ENCODE data around the gene LRRC63.
"Not testable (repeated sequence)": the region's sequence is repeated elsewhere in the genome, so short reads cannot be mapped to it uniquely, and the experiment has no call there.

Gene LRRC63

DNA sequence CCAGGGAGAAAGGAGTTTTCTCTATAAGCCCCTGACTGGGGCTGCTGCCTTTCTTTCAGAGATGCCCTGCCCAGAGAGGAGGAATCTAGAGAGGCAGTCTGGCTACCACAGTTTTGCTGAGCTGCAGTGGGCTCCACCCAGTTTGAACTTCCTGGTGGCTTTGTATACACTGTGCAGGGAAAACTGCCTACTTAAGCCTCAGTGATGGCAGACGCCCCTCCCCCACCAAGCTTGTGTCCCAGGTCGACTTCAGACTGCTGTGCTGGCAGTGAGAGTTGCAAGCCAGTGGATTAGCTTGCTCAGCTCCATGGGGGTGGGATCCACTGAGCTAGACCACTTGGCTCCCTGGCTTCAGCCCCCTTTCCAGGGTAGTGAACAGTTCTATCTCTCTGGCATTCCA lies 8.5 kb downstream of the LRRC63 start:
- not testable (repeated sequence) for H3K27me3 ChIP-seq (replicated peaks; ENCODE audit: control insufficient read depth, insufficient read depth, low read length, poor library complexity, severe bottlenecking); H3K4me3 ChIP-seq (ENCODE audit: insufficient read depth, low read depth, low read length, poor library complexity, severe bottlenecking); H3K27ac ChIP-seq (ENCODE audit: insufficient read depth, low read length, poor library complexity, severe bottlenecking); DNase-seq; H3K9me3 ChIP-seq (ENCODE audit: control insufficient read depth, low read length); H3K36me3 ChIP-seq (ENCODE audit: control insufficient read depth, insufficient read depth, low read length); H3K4me1 ChIP-seq (ENCODE audit: control insufficient read depth, insufficient read depth, low read length, poor library complexity, severe bottlenecking)

DNA sequence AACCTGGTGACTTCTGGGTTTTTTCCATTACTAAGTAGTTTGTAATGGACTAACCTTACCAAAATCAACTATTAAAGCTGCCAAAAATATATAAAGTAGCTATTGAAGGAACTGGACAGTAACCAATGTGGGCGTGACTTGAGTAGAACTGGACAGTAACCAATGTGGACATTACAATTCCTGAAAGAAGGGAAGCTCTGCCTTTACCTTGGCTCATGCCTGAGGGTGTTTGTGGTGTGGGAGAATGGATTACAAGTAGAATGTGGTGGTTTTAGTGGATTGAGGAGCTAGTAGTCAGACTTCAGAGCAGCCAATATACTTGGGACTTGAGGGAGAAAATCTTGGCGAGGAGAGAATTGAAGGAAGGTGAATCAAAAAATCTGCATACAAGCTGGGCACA lies 17.5 kb downstream of the LRRC63 start:
- no peak for DNase-seq

GRCh38 chr13:46232281-46232680 lies 20.6 kb downstream of the LRRC63 start:
- Histone ChIP-seq H3K27me3 (replicated peaks; ENCODE audit: control insufficient read depth, insufficient read depth, low read length, poor library complexity, severe bottlenecking) (no peaks in the 10 kb centered on the region), H3K4me3 (ENCODE audit: insufficient read depth, low read depth, low read length, poor library complexity, severe bottlenecking) (no peak overlapping the region), H3K4me1 (ENCODE audit: control insufficient read depth, insufficient read depth, low read length, poor library complexity, severe bottlenecking) (no peaks in the 10 kb centered on the region), H3K9me3 (ENCODE audit: control insufficient read depth, low read length) (peaks cover 4% of the 10 kb centered on the region), H3K27ac (ENCODE audit: insufficient read depth, low read length, poor library complexity, severe bottlenecking) (no peak overlapping the region), H3K36me3 (ENCODE audit: control insufficient read depth, insufficient read depth, low read length) (no peaks in the 10 kb centered on the region)
- DNase-seq: no peak

More for the DNA sequence above, 17.5 kb downstream of the LRRC63 start:
- H3K27me3 ChIP-seq (replicated peaks; ENCODE audit: control insufficient read depth, insufficient read depth, low read length, poor library complexity, severe bottlenecking): no peaks in the 10 kb centered on the region
- H3K4me1 ChIP-seq (ENCODE audit: control insufficient read depth, insufficient read depth, low read length, poor library complexity, severe bottlenecking): no peaks in the 10 kb centered on the region
- no peaks in the 10 kb centered on the region for H3K9me3 ChIP-seq (ENCODE audit: control insufficient read depth, low read length)
- H3K4me3 ChIP-seq (ENCODE audit: insufficient read depth, low read depth, low read length, poor library complexity, severe bottlenecking): no peak overlapping the region
- H3K27ac ChIP-seq (ENCODE audit: insufficient read depth, low read length, poor library complexity, severe bottlenecking): no peak overlapping the region
- no peaks in the 10 kb centered on the region for H3K36me3 ChIP-seq (ENCODE audit: control insufficient read depth, insufficient read depth, low read length)

GRCh38 chr13:46235286-46235685 lies 23.6 kb downstream of the LRRC63 start:
- H3K27ac ChIP-seq (ENCODE audit: insufficient read depth, low read length, poor library complexity, severe bottlenecking): no peak overlapping the region
- H3K4me3 ChIP-seq (ENCODE audit: insufficient read depth, low read depth, low read length, poor library complexity, severe bottlenecking): no peak overlapping the region
- H3K36me3 ChIP-seq (ENCODE audit: control insufficient read depth, insufficient read depth, low read length): no peaks in the 10 kb centered on the region
- H3K27me3 ChIP-seq (replicated peaks; ENCODE audit: control insufficient read depth, insufficient read depth, low read length, poor library complexity, severe bottlenecking): no peaks in the 10 kb centered on the region
- no peaks in the 10 kb centered on the region for H3K4me1 ChIP-seq (ENCODE audit: control insufficient read depth, insufficient read depth, low read length, poor library complexity, severe bottlenecking)
- no peak for DNase-seq
- H3K9me3 ChIP-seq (ENCODE audit: control insufficient read depth, low read length): peaks cover 4% of the 10 kb centered on the region

DNA sequence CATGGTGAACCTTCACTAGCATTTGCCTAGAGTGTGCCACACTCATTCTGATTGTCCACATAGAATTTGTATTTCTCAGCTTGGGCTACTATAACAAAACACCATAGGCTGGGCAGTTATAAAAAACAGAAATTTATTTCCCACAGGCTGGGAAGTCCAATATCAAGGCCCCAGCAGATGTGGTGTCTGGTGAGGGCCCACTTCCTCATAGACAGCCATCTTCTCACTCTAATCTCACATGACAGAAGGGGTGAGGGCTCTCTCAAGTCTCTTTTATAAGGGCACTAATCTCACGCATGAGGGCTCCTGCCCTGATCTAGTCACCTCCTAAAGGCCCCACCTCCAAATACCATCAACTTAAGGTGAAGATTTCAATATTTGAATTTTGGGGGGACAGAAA lies 53.6 kb downstream of the LRRC63 start:
- DNase-seq: no peak
- Histone ChIP-seq H3K4me3 (ENCODE audit: insufficient read depth, low read depth, low read length, poor library complexity, severe bottlenecking) (no peak overlapping the region), H3K27ac (ENCODE audit: insufficient read depth, low read length, poor library complexity, severe bottlenecking) (no peak overlapping the region), H3K9me3 (ENCODE audit: control insufficient read depth, low read length) (no peaks in the 10 kb centered on the region), H3K36me3 (ENCODE audit: control insufficient read depth, insufficient read depth, low read length) (no peaks in the 10 kb centered on the region), H3K27me3 (replicated peaks; ENCODE audit: control insufficient read depth, insufficient read depth, low read length, poor library complexity, severe bottlenecking) (no peaks in the 10 kb centered on the region), H3K4me1 (ENCODE audit: control insufficient read depth, insufficient read depth, low read length, poor library complexity, severe bottlenecking) (no peaks in the 10 kb centered on the region)

DNA sequence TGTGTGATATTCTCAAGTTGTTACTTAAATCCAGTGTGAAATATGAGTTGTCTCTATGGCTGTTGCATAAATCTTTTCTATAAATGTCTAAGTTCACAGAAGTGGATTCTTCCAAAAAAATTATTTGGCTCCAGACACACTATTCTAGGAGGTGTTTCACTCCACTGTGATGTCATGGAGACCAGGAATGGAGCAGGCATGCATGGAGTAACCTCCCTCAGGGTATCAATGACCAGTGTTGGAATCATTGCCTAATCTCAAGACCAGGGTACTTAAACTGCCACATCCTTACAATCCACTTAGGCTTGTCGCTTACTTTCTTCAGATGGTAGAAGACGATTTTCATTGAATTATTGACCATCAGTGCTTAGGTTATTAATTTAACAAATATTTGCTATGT lies 55.4 kb downstream of the LRRC63 start:
- no peak for DNase-seq
- no peaks in the 10 kb centered on the region for H3K9me3 ChIP-seq (ENCODE audit: control insufficient read depth, low read length)
- no peak overlapping the region for H3K4me3 ChIP-seq (ENCODE audit: insufficient read depth, low read depth, low read length, poor library complexity, severe bottlenecking)
- no peaks in the 10 kb centered on the region for H3K27me3 ChIP-seq (replicated peaks; ENCODE audit: control insufficient read depth, insufficient read depth, low read length, poor library complexity, severe bottlenecking)
- H3K4me1 ChIP-seq (ENCODE audit: control insufficient read depth, insufficient read depth, low read length, poor library complexity, severe bottlenecking): no peaks in the 10 kb centered on the region
- H3K27ac ChIP-seq (ENCODE audit: insufficient read depth, low read length, poor library complexity, severe bottlenecking): no peak overlapping the region
- no peaks in the 10 kb centered on the region for H3K36me3 ChIP-seq (ENCODE audit: control insufficient read depth, insufficient read depth, low read length)

GRCh38 chr13:46270416-46270815 lies 58.7 kb downstream of the LRRC63 start:
- no peak overlapping the region for H3K4me3 ChIP-seq (ENCODE audit: insufficient read depth, low read depth, low read length, poor library complexity, severe bottlenecking)
- no peaks in the 10 kb centered on the region for H3K27me3 ChIP-seq (replicated peaks; ENCODE audit: control insufficient read depth, insufficient read depth, low read length, poor library complexity, severe bottlenecking)
- no peak for DNase-seq
- no peaks in the 10 kb centered on the region for H3K36me3 ChIP-seq (ENCODE audit: control insufficient read depth, insufficient read depth, low read length)
- no peak overlapping the region for H3K27ac ChIP-seq (ENCODE audit: insufficient read depth, low read length, poor library complexity, severe bottlenecking)
- H3K9me3 ChIP-seq (ENCODE audit: control insufficient read depth, low read length): no peaks in the 10 kb centered on the region
- H3K4me1 ChIP-seq (ENCODE audit: control insufficient read depth, insufficient read depth, low read length, poor library complexity, severe bottlenecking): no peaks in the 10 kb centered on the region

DNA sequence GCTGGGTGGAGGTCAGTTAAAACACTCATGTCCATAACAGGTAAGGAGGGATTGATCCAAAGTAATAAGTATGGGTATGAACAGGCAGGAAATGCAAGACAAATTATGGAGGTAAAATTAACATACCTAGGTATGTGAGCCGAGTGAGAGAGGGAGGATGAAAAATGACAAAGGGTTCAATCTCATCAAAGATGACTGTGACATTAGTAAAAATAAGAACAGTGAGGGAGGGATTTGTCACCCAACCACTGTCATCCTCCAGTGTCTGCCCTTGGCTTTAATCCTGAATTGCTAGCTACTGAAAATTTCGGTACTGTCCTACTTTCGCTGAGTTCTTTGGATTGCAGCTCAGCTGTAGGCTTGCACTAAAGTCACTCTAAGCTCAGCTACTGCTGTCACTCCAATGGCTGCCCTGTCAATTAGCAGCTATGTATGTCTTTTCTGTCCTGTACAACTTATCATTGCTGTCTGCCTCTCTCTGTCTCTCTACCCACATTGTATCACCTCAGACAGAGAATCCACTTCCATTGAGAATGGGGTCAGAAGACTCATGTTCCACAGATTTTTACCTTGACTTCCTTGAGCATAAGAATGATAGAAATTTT lies 62.5 kb downstream of the LRRC63 start:
- Histone ChIP-seq H3K27ac (ENCODE audit: insufficient read depth, low read length, poor library complexity, severe bottlenecking) (no peak overlapping the region), H3K4me3 (ENCODE audit: insufficient read depth, low read depth, low read length, poor library complexity, severe bottlenecking) (no peak overlapping the region), H3K9me3 (ENCODE audit: control insufficient read depth, low read length) (no peaks in the 10 kb centered on the region), H3K27me3 (replicated peaks; ENCODE audit: control insufficient read depth, insufficient read depth, low read length, poor library complexity, severe bottlenecking) (no peaks in the 10 kb centered on the region), H3K4me1 (ENCODE audit: control insufficient read depth, insufficient read depth, low read length, poor library complexity, severe bottlenecking) (no peaks in the 10 kb centered on the region), H3K36me3 (ENCODE audit: control insufficient read depth, insufficient read depth, low read length) (no peaks in the 10 kb centered on the region)
- no peak for DNase-seq

- H3K27me3 ChIP-seq (replicated peaks; ENCODE audit: control insufficient read depth, insufficient read depth, low read length, poor library complexity, severe bottlenecking): no peaks in the 10 kb centered on the region
- H3K36me3 ChIP-seq (ENCODE audit: control insufficient read depth, insufficient read depth, low read length): no peaks in the 10 kb centered on the region
- no peaks in the 10 kb centered on the region for H3K4me1 ChIP-seq (ENCODE audit: control insufficient read depth, insufficient read depth, low read length, poor library complexity, severe bottlenecking)
- no peak overlapping the region for H3K27ac ChIP-seq (ENCODE audit: insufficient read depth, low read length, poor library complexity, severe bottlenecking)
- DNase-seq: no peak
- no peaks in the 10 kb centered on the region for H3K9me3 ChIP-seq (ENCODE audit: control insufficient read depth, low read length)
- H3K4me3 ChIP-seq (ENCODE audit: insufficient read depth, low read depth, low read length, poor library complexity, severe bottlenecking): no peak overlapping the region
These were observed 66.7 kb downstream of the LRRC63 start for GRCh38 chr13:46278474-46278873.

- DNase-seq: no peak
- no peaks in the 10 kb centered on the region for H3K36me3 ChIP-seq (ENCODE audit: control insufficient read depth, insufficient read depth, low read length)
- no peak overlapping the region for H3K27ac ChIP-seq (ENCODE audit: insufficient read depth, low read length, poor library complexity, severe bottlenecking)
- no peaks in the 10 kb centered on the region for H3K27me3 ChIP-seq (replicated peaks; ENCODE audit: control insufficient read depth, insufficient read depth, low read length, poor library complexity, severe bottlenecking)
- no peaks in the 10 kb centered on the region for H3K9me3 ChIP-seq (ENCODE audit: control insufficient read depth, low read length)
- H3K4me3 ChIP-seq (ENCODE audit: insufficient read depth, low read depth, low read length, poor library complexity, severe bottlenecking): no peak overlapping the region
- H3K4me1 ChIP-seq (ENCODE audit: control insufficient read depth, insufficient read depth, low read length, poor library complexity, severe bottlenecking): no peaks in the 10 kb centered on the region
These were observed 70.1 kb downstream of the LRRC63 start for GRCh38 chr13:46281779-46282178.

Data from effector memory CD4-positive, alpha-beta T cell (primary cell).